NCI-H187 (cell line): ENCODE results near the gene SMIM14.
"Not testable (repeated sequence)": the region's sequence is repeated elsewhere in the genome, so short reads cannot be mapped to it uniquely, and the experiment has no call there.

Experiments
- DNase-seq, 2 experiments: peaks; one replicate each; lab custom pipeline; 2025; lab: John Stamatoyannopoulos, UW

SMIM14 gene

GRCh38 chr4:39642885-39643552, 4.4 kb upstream of the SMIM14 start:
- no peak for DNase-seq

GRCh38 chr4:39641451-39641850, 2.8 kb upstream of the SMIM14 start:
- no peak for DNase-seq

GRCh38 chr4:39637586-39638353, 895 bp downstream of the SMIM14 start:
- peak in 1 of 2 experiments; percentile 68 for DNase-seq

- no peak for DNase-seq
Measured at GRCh38 chr4:39637221-39637585, 1.5 kb downstream of the SMIM14 start.

GRCh38 chr4:39636531-39637184, 2.0 kb downstream of the SMIM14 start:
- no peak for DNase-seq

GRCh38 chr4:39635023-39635422, 3.6 kb downstream of the SMIM14 start:
- DNase-seq = no peak

- DNase-seq = no peak
Measured at GRCh38 chr4:39631700-39632079, 7.0 kb downstream of the SMIM14 start.

- DNase-seq = no peak
Measured at GRCh38 chr4:39627413-39627812, 11.3 kb downstream of the SMIM14 start.

GRCh38 chr4:39626913-39627312, 11.8 kb downstream of the SMIM14 start:
- DNase-seq = no peak

- DNase-seq = no peak
Measured at GRCh38 chr4:39626261-39626660, 12.4 kb downstream of the SMIM14 start.

GRCh38 chr4:39621582-39621981, 17.1 kb downstream of the SMIM14 start:
- DNase-seq = no peak

GRCh38 chr4:39620551-39621313, 17.9 kb downstream of the SMIM14 start:
- DNase-seq = no peak

- DNase-seq = no peak
Measured at GRCh38 chr4:39617534-39617933, 21.1 kb downstream of the SMIM14 start.

GRCh38 chr4:39616651-39617050, 22.0 kb downstream of the SMIM14 start:
- no peak for DNase-seq

- not testable (repeated sequence) for DNase-seq
Measured at GRCh38 chr4:39616112-39616511, 22.6 kb downstream of the SMIM14 start.

GRCh38 chr4:39614487-39615162, 24.0 kb downstream of the SMIM14 start:
- no peak for DNase-seq

- DNase-seq = no peak
Measured at GRCh38 chr4:39613093-39613656, 25.5 kb downstream of the SMIM14 start.

GRCh38 chr4:39609454-39609931, 29.2 kb downstream of the SMIM14 start:
- no peak for DNase-seq

- DNase-seq = no peak
Measured at GRCh38 chr4:39608451-39608850, 30.2 kb downstream of the SMIM14 start.

- no peak for DNase-seq
Measured at GRCh38 chr4:39606747-39607146, 31.9 kb downstream of the SMIM14 start.

GRCh38 chr4:39597695-39598381, 40.8 kb downstream of the SMIM14 start:
- no peak for DNase-seq
